Upper lobe of right lung (tissue), 1 donor: ENCODE results near the gene MIEF1. TPM values are rescaled to one million over a fixed set of nuclear protein-coding genes. Genes with fewer than 3 reads are reported as not detected.

Experiments
- ATAC-seq: fragments of 200-7000 bp; cut with Tn5 transposase; one replicate; pipeline ENCODE4 v1.9.1; 2020; ENCODE audit warnings: mild to moderate bottlenecking, moderate library complexity
- DNase-seq: peaks from one replicate; pipeline ENCODE4 v3.0.0-alpha.2; 2020
- H3K27ac ChIP-seq: fragments of 200-600 bp; one replicate; pipeline ENCODE4 v1.8.0; 2022
- H3K27me3 ChIP-seq: fragments of 200-600 bp; one replicate; pipeline ENCODE4 v1.8.0; 2022; ENCODE audit warnings: mild to moderate bottlenecking
- H3K36me3 ChIP-seq: fragments of 200-600 bp; one replicate; pipeline ENCODE4 v1.8.0; 2022
- H3K4me1 ChIP-seq: fragments of 200-600 bp; one replicate; pipeline ENCODE4 v1.8.0; 2022
- H3K4me3 ChIP-seq: fragments of 200-600 bp; one replicate; pipeline ENCODE4 v1.8.0; 2022; ENCODE audit warnings: mild to moderate bottlenecking
- H3K9me3 ChIP-seq: fragments of 200-600 bp; one replicate; pipeline ENCODE4 v1.8.0; 2022
- CTCF ChIP-seq: fragments of 200-600 bp; IDR thresholded peaks from one replicate; pipeline ENCODE4 v1.8.0; 2022; ENCODE audit warnings: antibody characterized with exemption
- intact Hi-C: fragments of 100-400 bp; cut with DNase I; formaldehyde crosslinking; loops from one replicate; pipeline ENCODE4 v1.11.0; 2022
- long read RNA-seq: library from polyadenylated mRNA; unstranded; transcript quantifications from one replicate; pipeline ENCODE4 v2.0.0, GENCODE V29; 2021
- total RNA-seq: library from RNA; stranded (reverse); fragmentation: NEBNext Ultra II Directional; extraction: Animal tissue kit (Norgen Biotek cat#: 25700); gene quantifications from one replicate; pipeline ENCODE4 v1.2.1, GENCODE V29; 2021
- donor health status: DM: no; HTN: yes; CAD: no; lungs with severe emphysema.

The MIEF1 gene
- 24.3 TPM for total RNA-seq
- long read RNA-seq, full-length matches to known transcripts: 18 of 37 reads
- long read RNA-seq, partial matches to known transcripts: 1 of 37 reads
- long read RNA-seq, other reads (novel, unspliced or antisense): 18 of 37 reads

- H3K9me3 ChIP-seq: no peaks in the 10 kb centered on the region
- intact Hi-C loops: no loop called here
- TF ChIP-seq CTCF: no peak
- ATAC-seq (peak; percentile 99), DNase-seq (peak; percentile 99)
- peak within 1 kb of the TSS; percentile 85 for H3K27ac ChIP-seq
- H3K4me1 ChIP-seq: peaks cover 31% of the 10 kb centered on the region
- peak within 1 kb of the TSS; percentile 98 for H3K4me3 ChIP-seq
- no peaks in the 10 kb centered on the region for H3K27me3 ChIP-seq
- H3K36me3 ChIP-seq: peaks cover 34% of the 10 kb centered on the region
These were observed at the start of gene MIEF1 for GRCh38 chr22:39502109-39502788. MIEF1 (plus strand) TSS chr22:39502290; CDS start chr22:39511295, 9,005 bp downstream.

DNA sequence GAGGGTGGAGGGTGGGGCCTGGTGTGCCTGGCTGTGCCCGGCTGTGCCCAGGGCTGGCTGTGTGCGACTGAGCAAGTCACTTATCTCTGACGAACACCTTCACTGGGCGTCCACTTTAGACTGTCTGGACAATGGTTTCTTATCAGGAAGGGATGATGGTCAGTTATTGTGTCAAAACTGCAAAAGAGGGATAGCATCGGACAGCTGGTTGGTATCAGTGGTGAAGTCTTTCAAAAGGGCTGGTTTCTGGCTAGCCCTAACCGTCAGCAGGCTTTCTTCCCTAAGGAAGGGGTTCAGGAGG is 49.4 kb upstream of the MIEF1 start:
- Histone ChIP-seq H3K4me3 (no peak overlapping the region), H3K9me3 (no peaks in the 10 kb centered on the region), H3K4me1 (no peaks in the 10 kb centered on the region), H3K36me3 (no peaks in the 10 kb centered on the region), H3K27me3 (peaks cover 10% of the 10 kb centered on the region), H3K27ac (no peak overlapping the region)
- intact Hi-C loops: no loop called here
- DNase-seq (no peak), ATAC-seq (no peak)
- TF ChIP-seq CTCF: no peak

DNA sequence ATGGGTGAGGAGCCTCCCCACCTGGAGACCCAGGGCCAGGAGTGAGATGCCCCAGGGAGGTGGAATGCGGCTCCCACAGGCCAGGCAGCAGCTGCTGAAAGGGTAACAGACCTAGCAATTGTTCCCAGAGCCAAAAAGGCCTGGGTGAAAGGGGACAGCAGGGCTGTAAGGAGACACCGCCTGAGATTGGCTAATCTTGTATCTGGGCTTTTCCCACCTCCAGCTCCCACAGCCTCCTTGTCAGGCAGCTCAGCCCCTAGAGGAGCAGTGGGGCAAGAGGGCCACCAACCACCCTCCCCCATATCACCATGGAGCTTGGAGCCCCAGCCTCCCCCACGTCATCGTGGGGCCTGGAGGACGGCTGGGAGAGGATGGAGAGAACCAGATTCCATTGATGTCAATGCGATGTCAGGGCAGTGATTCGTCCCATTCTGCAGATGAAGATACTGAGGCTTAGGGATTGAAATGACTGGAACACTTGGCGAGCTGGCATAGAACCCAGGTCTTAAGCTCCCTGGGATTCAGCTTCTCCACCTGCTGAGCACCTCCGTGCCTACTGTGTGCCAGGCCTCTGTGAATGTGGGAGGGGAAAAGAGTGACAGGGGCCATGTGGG is 48.2 kb upstream of the MIEF1 start:
- no peaks in the 10 kb centered on the region for H3K36me3 ChIP-seq
- no peak overlapping the region for H3K27ac ChIP-seq
- DNase-seq (no peak), ATAC-seq (no peak)
- no peak overlapping the region for H3K4me3 ChIP-seq
- peaks cover 21% of the 10 kb centered on the region for H3K27me3 ChIP-seq
- no peak for TF ChIP-seq CTCF
- no peaks in the 10 kb centered on the region for H3K9me3 ChIP-seq
- intact Hi-C loops: no loop called here
- no peaks in the 10 kb centered on the region for H3K4me1 ChIP-seq

DNA sequence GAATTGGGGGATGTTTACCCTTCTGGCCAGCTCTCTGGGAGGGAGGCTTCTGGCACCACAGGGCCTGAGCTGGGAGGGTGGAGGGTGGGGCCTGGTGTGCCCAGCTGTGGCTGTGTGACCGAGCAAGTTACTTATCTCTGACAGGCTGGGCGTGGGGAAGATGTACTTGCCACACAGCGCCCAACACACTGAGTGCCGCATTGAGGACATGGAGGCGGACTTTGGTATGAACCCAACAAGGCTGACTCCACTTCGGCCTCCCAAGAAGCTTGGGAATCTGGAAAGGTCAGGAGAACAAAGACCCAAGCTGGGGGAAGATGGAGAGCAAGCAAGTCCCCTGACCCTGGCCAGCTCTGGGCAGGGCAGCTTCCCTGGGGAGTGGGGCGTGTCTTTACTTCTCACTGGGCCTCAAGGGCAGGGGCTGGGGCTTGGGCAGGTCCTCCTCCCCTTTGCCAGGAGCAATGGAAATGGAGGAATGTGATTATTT is 47.7 kb upstream of the MIEF1 start:
- Histone ChIP-seq H3K4me3 (no peak overlapping the region), H3K27me3 (peaks cover 23% of the 10 kb centered on the region), H3K4me1 (no peaks in the 10 kb centered on the region), H3K36me3 (no peaks in the 10 kb centered on the region), H3K9me3 (no peaks in the 10 kb centered on the region), H3K27ac (no peak overlapping the region)
- ATAC-seq (peak; percentile 65), DNase-seq (no peak)
- TF ChIP-seq CTCF: no peak
- intact Hi-C loops: no loop called here

DNA sequence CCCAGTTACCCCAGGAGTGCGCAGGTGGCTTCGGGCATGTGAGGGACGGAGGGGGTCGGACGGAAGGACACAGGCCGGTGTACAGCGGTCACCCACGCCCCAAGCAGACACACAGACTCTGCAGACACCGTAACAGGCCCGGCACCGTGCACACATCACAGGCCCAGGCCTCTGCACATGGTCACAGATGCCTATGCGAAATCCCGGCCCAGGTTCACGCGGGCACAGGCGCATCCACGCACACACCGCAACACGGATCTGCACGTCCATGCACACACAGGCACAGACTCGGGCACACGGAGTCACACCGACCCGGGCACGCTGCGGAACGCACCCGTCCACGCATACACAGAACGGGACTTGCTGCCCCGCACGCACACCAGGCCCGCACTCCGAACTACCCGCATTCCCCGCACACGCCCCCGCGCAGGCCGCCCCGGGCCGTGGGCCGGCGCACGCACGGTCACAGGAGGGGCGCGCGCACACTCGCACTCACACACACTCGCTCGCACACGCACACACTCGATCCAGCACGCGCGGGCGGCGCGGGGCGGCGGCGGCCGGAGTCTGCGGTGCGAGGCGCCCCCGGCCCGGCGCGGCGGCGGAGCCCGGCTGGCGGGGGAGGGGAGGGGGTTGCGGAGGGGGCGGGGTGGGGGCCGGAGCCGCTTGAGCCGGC is 45.4 kb upstream of the MIEF1 start, which contains the start of gene MGAT3:
Gene MGAT3 (plus strand): TSS at position 491 of the 676 bp plus-strand sequence. CDS start 30,336 bp downstream, outside the sequence.
- no peak for TF ChIP-seq CTCF
- intact Hi-C loops: no loop called here

More for the DNA sequence above, 45.4 kb upstream of the MIEF1 start, which contains the start of gene MGAT3:
- Histone ChIP-seq H3K36me3 (no peaks in the 10 kb centered on the region), H3K27me3 (peaks cover 23% of the 10 kb centered on the region), H3K4me1 (no peaks in the 10 kb centered on the region), H3K9me3 (no peaks in the 10 kb centered on the region), H3K27ac (peak within 1 kb of the TSS; percentile 47), H3K4me3 (peak within 1 kb of the TSS; percentile 48)
- ATAC-seq (peak; percentile 12), DNase-seq (no peak)
